ENCODE measurements around the gene SPTLC3. TPM values are rescaled to one million over a fixed set of nuclear protein-coding genes. Genes with fewer than 3 reads are reported as not detected.

SPTLC3 gene
- total and polyA plus RNA-seq, 2 of the 13 experiments (the other 11 are each of a cell fraction or from before 2014, with no cell fraction given): 20.5 to 95.6 TPM

- peak; percentile 78; the same call in 1 of the 2 replicates for TF ChIP-seq SALL1 (CRISPR knock-in tag; IDR thresholded peaks at IDR 0.05)
- TF ChIP-seq ZNF451 (CRISPR knock-in tag; IDR thresholded peaks at IDR 0.05): no peak
- no peak for TF ChIP-seq STAT5B (CRISPR knock-in tag; IDR thresholded peaks at IDR 0.05)
- TF ChIP-seq MAFK (conservative IDR thresholded peaks at IDR 0.05 in 1 of 2, IDR thresholded peaks at IDR 0.05 in 1 of 2; ENCODE audit: low read length in 2 of 2): peak; percentile 89 to 95
- no peak for TF ChIP-seq XRCC5 (optimal IDR thresholded peaks at IDR 0.05; ENCODE audit: low read length)
- TF ChIP-seq ZNF430 (CRISPR knock-in tag; IDR thresholded peaks at IDR 0.05): no peak
- TF ChIP-seq ZNF180 (CRISPR knock-in tag; IDR thresholded peaks at IDR 0.05; ENCODE audit: borderline replicate concordance, low read depth): no peak
- no peak for TF ChIP-seq MLXIP (CRISPR knock-in tag; IDR thresholded peaks at IDR 0.05; ENCODE audit: borderline replicate concordance)
- no peak for TF ChIP-seq JUN (CRISPR knock-in tag; IDR thresholded peaks at IDR 0.05)
- TF ChIP-seq ZNF263 (CRISPR knock-in tag; IDR thresholded peaks at IDR 0.05): no peak
- TF ChIP-seq MYNN (CRISPR knock-in tag; IDR thresholded peaks at IDR 0.05; ENCODE audit: low read depth): no peak
- TF ChIP-seq ZNF564 (CRISPR knock-in tag; IDR thresholded peaks at IDR 0.05): 0 out of 2 replicates have a peak, but pooled peaks have one; percentile 13
- TF ChIP-seq MATR3 (CRISPR knock-in tag; IDR thresholded peaks at IDR 0.05): no peak
- TF ChIP-seq ZSCAN29 (CRISPR knock-in tag; conservative IDR thresholded peaks at IDR 0.05): 0 out of 2 replicates have a peak, but pooled peaks have one; percentile 24
- no peak for TF ChIP-seq ZNF703 (CRISPR knock-in tag; IDR thresholded peaks at IDR 0.05; ENCODE audit: borderline replicate concordance)
- TF ChIP-seq FOXM1 (CRISPR knock-in tag; IDR thresholded peaks at IDR 0.05): no peak
- TF ChIP-seq ZNF354B (CRISPR knock-in tag; IDR thresholded peaks at IDR 0.05): no peak
- peak; percentile 20; the same call in 1 of the 2 replicates for TF ChIP-seq KMT2A (CRISPR knock-in tag; IDR thresholded peaks at IDR 0.05)
- TF ChIP-seq ZNF382 (CRISPR knock-in tag; IDR thresholded peaks at IDR 0.05; ENCODE audit: borderline replicate concordance): no peak
- TF ChIP-seq DZIP1 (CRISPR knock-in tag; IDR thresholded peaks at IDR 0.05): no peak
- no peak for TF ChIP-seq ARID2 (CRISPR knock-in tag; IDR thresholded peaks at IDR 0.05; ENCODE audit: borderline replicate concordance)
- TF ChIP-seq MAFG (CRISPR knock-in tag; IDR thresholded peaks at IDR 0.05): peak; percentile 38; the same call in 1 of the 2 replicates
- TF ChIP-seq ZSCAN31 (CRISPR knock-in tag; IDR thresholded peaks at IDR 0.05; ENCODE audit: low read depth): peak; percentile 74; the same call in 1 of the 2 replicates
- TF ChIP-seq ZFAT (CRISPR knock-in tag; conservative IDR thresholded peaks at IDR 0.05): no peak
- TF ChIP-seq MIXL1 (CRISPR knock-in tag; IDR thresholded peaks at IDR 0.05): peak; percentile 93; the same call in 1 of the 2 replicates
- TF ChIP-seq HNF4G (IDR thresholded peaks at IDR 0.05; ENCODE audit: borderline replicate concordance, low read depth, low read length): peak; percentile 93
- no peak for TF ChIP-seq HNF4G (CRISPR knock-in tag; IDR thresholded peaks at IDR 0.05; ENCODE audit: borderline replicate concordance, low read depth)
These were observed 31.2 kb upstream of the SPTLC3 start (continued) for GRCh38 chr20:12977328-12978125.
